GM04503 (cell line): ENCODE measurements around the gene SLC12A4.

Experiments
- DNase-seq: peaks from one replicate; pipeline ENCODE4 v3.0.0-alpha.2; 2012; ENCODE audit warnings: low read depth

SLC12A4 gene

DNA sequence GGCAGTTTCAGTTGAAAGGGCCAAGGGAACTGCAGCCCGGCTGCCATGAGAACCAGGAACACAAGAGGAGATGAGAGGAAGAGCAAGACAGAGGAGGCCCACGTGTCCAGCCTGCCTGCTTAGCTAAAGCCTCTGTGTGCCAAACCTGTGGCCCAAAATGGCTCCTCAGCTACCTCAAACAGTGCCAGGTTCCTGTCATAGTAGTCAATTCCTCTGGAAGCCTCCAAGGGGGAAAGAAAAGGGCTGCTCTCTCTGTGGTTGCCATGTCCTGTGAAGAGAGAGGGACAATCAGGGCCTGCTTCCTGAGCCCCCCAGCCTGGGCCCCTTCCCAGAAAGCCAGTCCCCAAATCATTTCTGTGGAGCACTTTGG is 5.2 kb downstream of the SLC12A4 start:
- no peak for DNase-seq

DNA sequence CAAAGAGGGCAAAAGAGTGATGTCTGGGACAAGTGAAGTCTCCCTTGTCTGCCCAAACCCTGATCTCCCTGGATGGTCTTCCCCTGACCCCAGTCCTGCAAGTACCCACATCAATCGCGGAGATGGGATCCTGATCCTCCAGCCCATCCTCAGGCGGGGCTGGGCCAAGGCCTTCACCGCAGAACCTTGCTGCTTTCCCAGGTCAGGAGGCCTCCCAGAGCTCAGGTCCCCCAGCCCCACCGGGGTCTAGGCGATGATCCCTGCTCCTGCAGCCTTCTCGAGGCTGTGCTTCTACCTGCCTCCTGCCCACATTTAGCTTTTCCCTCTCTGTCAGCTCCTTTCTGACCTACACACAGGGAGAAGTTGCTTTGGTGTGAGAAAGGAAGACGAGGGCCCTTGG is 6.3 kb downstream of the SLC12A4 start:
- DNase-seq, result no peak

DNA sequence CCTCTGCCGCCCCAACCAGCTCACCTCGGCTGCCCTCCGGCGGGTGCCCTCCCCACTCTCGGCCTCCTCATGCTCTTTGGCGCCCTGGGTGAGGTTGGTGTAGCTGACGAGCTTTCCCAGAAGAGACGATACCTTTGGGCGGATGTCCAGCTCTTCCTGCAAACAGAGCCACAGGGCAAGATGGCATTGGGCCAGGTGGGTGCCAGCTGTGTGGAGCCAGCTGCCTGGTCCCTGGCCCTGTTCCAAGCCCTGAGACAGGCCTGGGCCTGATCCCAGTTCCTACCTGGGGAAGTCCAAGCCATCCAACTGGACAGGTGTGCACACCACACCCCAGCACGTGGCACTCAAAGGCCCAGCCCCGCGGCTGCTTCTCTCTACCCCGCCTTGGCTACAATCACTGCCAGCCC is 6.9 kb downstream of the SLC12A4 start:
- no peak for DNase-seq

DNA sequence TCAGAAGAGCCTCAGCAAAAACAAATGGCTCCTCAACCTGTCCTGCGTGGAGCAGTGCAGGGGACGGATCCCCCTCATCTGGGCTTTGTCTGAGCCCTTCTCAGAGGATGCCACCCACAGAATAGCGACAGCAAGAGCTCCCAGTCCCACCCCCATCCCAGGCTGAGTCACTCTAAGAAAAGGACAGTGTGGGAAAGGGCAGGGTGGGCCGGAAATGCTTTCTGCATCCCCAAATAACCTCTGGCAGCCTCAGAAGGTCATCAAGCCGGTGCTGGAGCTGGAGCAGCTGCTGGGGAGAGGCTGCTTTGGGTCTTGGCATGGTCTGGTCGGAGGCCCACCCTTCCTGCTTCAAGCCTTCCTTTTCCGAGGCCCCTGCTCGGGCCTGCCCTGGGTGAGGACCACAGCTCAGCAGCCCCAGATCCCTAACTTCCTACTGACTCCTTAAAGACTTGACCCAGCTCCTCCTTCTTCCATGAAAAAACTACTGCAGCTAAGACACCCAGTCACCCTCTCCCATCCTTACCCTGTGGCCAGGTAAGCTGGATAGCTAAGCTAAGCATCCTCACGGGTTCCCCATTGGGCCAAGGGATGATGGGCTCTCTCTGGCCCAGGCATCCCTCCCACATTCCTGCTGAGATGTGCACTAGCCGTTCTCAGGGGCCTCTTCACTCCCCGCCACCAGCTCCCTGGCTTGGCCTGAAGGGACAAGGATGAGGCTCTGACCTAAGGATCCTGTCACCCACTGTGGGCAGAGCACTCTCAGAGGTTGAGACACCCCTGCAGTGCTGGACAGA is 8.7 kb downstream of the SLC12A4 start:
- no peak for DNase-seq

DNA sequence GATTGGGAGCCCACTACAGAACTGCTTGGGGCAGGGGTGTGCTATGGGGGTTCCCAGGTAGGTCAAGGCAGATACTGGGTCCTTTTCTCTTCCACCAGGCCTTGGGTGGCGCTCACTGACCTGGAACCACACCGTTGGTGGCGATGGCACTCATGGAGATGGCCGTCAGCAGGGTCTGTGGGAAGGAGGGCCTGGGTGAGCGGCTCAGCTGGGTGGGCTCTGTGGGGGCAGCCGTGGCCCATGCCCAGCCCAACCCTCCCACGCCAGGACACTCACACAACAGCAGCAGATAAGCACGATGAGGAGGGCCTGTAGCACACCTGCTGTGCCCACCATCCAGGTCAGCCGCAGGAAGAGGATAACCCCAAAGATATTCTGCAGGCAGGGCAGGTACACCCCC is 10.8 kb downstream of the SLC12A4 start:
- no peak for DNase-seq

DNA sequence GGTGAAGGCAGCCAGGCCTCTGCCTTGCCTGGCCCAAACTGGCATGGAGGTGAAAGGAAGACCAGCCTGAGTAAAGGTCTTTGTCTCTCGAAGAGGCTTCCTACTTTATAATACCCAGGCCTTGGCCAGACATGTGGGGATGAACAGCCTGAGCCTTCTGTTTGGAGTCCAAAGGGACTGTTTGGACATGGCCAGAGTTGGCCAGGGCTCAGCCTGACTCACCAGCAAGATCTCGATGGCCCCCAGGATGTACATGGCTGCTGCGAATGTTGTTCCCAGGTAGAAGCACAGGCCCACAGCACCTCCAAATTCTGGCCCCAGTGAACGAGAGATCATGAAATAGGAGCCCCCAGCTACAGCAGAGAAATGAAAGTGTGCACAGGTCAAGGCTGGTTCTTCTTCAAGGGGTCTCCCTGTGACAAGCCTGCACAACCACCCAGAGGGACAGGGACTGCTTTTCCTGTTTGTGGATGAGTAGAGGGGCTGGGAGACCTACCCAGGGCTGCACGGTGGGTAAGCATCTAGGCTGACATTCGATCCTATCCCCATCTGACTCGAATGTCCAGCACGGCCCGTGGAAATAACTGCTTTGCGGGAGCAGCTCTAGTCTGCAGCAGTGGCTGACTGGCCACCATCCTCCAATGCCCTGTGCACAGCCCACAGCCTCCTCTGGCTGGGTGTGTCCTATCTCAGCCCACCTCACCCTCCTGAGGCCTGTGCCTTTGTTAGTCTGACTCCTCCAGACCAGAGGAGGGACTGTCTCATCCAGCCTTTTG is 13.8 kb downstream of the SLC12A4 start:
- no peak for DNase-seq

DNA sequence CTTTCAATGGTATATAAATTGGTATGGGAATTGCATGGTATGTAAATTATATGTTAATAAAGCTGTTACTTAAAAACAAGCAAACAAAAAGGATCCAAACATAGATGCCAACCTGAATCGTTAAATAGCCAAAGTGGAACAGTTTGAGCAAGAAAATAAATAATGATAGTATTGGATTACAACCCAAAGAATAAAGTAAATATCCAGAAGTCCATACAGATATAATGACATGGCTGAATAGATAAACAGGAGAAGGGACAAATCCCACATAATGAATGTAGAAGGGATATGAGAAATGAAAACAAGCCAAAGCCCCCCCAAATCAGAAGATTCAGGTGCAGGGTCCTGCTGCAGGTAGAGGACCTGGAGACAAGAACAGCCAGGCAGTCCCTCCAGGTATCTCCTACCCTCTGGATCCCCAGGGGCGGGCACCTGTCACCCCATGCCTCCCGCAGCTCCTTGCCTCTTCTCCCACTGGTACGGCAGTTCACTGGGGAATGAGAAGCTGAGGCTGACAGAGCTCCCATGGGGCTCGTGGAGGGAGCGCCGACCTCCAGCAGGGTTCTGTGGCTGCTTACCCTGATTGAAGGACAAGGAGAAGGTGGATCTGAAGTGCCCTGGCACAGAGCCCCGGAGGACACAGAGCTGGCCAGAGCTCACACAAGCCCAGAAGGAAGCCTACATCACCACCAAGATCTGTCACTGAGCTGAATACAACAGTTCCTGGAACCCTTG is 14.6 kb downstream of the SLC12A4 start:
- no peak for DNase-seq

DNA sequence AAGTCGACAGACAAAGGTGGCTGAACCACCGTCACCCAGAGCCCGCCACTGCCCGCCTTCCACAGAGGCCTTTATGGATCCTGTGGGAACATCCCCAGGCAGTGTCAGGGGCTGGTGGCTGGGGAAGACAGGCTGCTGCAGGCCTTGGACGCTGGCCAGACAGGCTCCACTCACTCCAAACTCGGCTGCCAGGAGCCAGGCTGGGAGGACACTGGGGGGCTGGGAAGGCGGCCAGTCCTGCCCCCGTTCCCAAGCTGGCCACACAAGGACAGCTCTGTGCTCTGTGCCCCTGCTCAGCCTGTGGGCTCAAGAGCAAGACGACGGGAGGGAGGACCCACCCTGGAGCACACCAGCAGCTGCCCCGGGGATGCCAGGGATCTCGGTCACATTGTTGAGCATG is 17.0 kb downstream of the SLC12A4 start:
- no peak for DNase-seq

DNA sequence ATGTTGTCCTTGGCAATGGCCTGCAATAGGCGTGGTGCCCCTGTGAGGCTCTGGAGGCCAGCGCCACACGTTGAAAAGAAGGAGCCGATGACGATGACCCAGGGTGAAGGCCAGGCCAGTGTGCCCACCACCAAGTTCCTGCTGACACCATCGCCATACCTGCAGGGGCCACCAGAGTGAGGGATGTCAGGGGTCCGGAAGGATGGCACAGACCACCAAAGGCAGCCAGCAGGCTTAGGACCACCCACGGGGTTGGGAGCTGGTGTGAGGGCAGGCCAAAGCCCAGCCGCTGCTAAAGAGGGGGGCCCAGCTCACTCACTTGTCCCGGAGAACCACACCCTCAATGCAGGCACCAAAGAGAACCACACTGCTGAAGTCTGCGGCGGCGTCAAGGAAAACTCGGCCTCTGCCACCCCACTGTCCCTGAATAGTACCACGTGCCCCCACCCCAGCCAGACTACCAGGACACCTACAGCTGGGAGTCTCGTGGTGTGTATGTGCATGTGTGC is 18.0 kb downstream of the SLC12A4 start:
- DNase-seq, result no peak

DNA sequence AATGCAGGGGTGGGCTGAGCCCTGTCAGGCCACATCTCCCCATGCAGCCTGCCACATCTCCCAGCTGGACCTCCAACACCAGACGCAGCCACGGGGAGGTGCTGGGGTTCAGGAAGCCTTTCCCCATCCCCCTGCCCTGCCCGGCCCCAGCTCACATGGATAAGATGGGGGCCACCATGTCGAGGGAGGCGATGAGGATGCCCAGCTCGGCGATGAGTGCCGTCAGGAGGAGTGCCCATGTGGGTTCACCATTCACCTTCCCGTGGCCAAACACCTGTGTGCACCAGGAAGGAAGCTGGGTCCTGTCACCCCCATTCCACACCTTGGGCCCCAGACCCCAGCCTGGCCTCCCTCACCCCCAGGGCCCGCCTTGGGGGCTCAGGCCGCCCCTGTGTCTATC is 18.8 kb downstream of the SLC12A4 start:
- DNase-seq, result no peak

DNA sequence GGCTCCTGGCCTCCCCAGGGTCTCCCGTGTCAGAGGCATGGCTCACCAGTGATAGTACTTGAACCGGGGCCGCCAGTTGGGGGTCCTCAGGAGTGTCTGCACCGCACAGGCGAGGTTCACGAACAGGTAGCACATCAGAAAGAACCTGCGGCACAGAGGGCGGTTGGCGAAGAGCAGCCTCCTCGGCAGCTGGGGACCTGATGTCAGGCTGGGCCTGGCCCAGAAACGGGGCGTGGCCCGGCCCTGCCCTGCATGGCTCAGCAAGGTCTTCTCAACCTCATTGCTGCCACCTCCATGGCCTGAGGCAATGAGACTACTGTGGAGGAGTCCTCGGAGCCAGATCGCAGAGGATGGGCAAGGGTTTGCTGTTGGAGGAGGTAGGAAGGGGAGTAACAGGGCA is 20.4 kb downstream of the SLC12A4 start:
- no peak for DNase-seq

DNA sequence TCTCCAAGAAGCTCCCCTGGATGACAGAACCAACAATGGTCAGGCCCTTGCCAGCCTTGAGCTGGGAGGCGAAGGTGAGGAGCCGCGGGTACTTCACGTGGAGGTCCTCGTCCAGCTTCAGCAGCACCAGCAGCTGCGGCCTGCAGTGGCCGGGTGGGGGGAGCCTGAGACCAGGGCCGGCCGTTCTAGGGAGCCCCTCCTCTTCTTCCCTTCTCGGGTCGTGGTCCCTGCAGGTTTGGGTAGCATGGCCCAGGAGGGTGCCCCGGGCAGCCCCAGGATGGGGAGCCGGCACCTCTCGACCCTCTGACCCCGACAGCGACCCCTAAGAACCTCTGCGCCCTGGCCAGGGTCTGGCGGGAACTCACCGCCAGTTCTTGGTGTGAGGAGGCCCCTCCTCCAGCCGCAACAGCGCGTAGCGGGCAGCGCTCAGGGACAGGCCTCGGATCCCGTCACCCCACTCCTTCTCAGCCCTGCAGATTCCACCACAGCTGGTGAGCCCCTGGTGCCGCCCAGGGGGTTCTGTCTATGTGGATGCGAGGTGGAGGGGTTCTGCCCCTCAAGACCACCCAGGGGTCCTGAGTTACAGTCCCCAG is 21.4 kb downstream of the SLC12A4 start:
- no peak for DNase-seq

DNA sequence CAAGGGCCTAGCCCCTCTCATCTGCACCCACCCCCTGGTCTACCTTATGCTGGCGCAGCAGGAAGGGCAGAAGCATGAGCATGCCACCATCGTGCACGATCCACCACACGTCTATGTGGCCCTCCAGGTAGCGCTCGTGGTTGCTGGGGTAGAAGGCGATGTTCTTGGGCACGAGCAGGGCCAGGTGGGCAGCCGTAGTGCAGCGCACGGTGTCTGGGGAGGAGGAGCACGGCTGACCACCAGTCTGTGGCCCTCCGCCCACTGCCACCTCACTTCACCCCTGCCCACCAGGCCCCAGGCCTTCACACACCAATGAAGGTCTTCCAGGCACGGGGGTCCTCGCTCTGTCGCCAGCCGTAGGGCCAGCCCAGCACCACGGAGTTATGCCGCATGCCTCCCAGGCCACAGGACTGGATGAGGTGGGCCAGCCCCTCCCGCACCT is 22.3 kb downstream of the SLC12A4 start:
- DNase-seq, result no peak

DNA sequence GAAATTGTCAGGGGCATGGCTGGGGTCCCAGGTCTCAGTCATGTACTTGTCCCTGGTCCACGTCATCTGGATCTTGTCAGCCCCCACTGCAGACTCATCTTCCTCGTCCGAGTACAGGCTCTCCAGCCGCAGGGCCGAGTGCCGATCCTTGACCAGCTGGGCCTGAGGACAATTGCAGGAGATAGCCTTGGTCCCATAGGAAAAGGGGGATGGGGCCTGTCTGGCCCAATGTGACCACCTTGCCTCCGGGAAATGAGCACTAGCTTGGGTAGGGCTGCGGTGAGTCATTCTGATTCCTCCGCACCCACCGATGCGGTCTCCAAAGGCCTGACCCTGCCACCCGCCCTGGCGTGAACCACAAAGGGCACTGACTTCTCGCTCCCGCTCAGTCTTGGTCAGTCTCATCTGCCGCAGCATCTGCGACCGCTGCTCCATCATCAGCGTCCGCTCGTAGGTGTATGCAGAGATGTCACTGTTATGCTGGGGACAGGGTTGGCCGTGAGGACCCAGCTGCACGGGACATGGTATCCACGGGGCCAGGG is 23.0 kb downstream of the SLC12A4 start:
- no peak for DNase-seq

DNA sequence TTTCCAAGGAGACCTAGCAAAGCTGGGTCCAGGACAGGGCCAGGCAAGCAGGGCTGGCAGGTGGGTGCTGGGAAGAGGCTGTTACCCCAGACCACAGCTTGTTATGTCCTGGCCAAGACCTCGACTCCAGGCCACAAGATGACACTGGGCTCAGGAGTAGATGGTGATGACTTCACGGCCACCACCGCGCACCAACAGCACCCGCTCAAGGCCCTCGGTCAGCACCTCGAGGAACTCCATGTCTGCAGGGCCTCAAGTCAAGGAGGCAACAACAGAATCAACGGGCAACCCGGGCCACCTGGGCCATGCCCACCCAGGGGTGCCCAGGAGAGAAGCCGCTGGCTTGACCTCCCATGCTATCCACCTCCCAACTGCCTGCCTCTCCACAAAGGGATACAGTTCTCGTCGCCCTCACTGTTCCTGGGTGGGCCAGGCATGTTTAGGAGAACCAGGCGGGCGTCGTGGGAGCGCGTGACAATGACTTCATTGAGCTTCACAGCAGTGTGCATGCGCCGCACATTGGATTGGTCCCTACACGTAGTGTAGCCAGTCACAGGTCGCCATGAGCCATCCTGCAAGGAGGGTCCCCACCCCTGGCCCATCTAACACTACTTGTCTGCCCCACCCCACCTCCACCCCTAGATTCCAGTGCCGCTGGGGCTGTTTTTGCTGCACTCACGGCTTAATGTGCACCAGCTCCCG is 23.6 kb downstream of the SLC12A4 start:
- no peak for DNase-seq

DNA sequence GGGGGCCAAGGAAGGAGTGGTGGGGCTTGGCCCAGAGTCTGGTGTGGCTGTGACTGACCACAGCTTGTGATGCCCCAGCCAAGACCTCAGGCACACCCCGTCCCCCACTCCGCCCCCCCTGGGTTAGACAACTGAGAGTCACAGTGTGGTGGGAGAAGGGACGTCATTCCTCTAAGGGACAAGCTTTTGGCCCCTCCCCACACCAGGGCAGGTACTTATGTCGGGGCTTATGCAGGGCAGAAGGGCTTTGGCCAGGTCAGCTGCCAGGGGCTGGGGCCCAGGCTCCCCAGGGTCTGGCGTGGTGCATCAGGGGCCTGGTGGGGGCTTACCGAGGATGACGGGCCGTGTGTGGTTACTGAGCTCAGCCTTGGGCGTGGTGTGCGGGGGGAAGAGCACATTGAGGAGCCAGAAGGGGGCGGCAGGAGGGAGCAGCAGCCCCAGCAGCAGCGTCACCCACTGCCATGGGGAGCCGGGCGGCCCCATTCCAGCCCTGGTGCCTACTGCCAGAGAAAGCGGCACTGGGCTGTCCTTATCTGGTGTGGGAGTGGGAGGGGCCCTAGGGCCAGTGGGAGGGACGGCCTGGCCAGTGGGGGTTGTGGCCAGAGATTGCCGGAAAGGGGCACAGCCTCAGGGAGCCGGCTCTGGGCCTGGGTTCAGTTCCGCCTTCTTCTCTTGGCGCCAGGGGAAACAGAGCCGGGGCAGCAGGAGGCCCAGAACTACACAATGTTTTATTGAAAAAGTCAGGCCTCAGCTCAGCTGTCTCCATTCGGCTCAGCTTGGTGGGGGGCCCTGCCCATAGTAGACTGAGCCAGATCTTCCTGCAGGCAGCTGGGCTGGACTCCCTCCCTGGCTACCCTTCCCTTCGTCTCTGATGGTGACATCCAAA is 24.6 kb downstream of the SLC12A4 start, which contains the start of gene LCAT:
Gene LCAT, minus strand, starts transcription at position 502 of the 886 bp plus-strand sequence. Its CDS starts 19 bp downstream, at position 483.
- no peak for DNase-seq

DNA sequence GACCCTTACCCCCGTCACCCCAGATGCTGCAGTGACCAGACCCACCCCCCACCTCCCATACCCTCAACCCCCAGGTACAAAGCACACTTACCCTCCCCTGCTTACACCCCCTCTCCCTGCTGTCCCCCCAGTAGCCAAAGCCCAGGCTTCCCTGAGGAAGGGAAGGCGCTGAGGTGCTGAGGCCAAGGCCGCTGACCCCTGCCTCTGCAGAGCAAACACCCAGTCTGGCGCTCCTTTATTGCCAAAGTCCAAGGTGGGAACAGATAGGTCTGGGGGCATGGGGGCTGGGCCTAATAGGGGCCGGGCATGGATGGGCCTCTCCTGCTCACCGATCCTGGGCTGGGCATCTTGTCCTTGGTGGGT is 25.2 kb downstream of the SLC12A4 start:
- no peak for DNase-seq

DNA sequence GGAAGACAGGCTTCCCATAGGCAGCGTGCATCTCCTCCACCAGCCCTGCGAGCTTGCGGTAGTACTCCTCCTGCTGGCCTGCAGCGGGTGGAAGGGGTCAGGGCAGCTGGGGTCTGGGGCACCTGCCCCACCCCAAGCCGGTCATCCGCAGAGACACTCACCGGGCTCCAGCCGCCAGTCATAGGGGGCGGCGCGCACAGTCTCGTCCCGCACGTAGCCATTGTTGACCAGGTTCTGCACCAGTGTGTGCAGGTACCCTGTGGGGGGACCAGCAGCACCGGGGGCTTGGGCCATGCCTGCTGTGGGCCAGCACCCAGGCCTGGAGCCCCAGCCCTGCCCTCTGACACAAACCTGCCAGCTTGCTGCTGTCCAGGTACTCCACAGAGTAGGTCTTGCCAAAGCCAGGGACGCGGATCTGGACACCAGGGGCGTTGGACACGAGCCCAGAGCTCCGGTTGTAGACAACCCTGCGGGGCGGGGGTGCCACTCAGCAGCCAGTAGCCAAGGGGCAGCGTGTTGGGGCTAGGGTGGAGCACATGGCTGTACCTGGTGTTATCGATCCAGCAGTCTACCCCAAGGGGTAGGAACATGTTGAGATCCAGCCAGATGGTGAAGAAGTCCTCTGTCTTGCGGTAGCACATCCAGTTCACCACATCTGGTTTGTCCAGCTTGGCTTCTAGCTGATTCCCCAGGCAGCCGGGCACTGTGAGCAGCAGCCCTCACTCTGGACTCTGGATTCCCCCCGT is 25.8 kb downstream of the SLC12A4 start:
- no peak for DNase-seq

DNA sequence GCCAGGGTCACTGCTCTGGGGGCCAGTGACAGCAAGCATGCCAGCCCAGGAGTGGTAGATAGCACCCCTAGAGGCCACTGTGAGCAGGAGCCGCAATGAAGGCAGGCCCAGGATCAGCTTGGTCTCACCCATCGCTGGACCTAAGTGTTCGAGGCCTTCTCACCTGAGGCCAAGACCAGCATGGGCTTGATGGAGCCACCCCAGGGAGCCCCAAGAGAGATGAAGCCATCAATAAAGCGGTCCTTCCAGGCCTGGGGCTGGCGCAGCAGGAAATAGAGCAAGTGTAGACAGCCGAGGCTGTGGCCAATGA is 26.3 kb downstream of the SLC12A4 start:
- DNase-seq, result no peak
